Hypothalamus (tissue), 51 donors: ENCODE data around the gene COX7A1.
"Not testable (repeated sequence)": the region's sequence is repeated elsewhere in the genome, so short reads cannot be mapped to it uniquely, and the experiment has no call there.

ENCODE experiments used
- DNase-seq, 51 donors: peaks; one replicate each; lab custom pipeline; 2025; lab: John Stamatoyannopoulos, UW

The COX7A1 gene

GRCh38 chr19:36152352-36153091 lies at the start of gene COX7A1:
TSS of gene COX7A1 (minus strand) at chr19:36152447. CDS start at chr19:36152407, 40 bp downstream.
- DNase-seq = peak in 11 of 51 donors; percentile 2 to 45 (median 22)

- no peak for DNase-seq
Observed at GRCh38 chr19:36201684-36202083, 49.4 kb upstream of the COX7A1 start.

- peak in 11 of 51 donors; percentile 3 to 88 (median 19) for DNase-seq
Observed at GRCh38 chr19:36198119-36198518, 45.9 kb upstream of the COX7A1 start.

- DNase-seq = no peak
Observed at GRCh38 chr19:36196249-36196648, 44.0 kb upstream of the COX7A1 start.

- not testable (repeated sequence) for DNase-seq
Observed at GRCh38 chr19:36186722-36187121, 34.5 kb upstream of the COX7A1 start.

- no peak for DNase-seq
Observed at GRCh38 chr19:36183245-36183628, 31.0 kb upstream of the COX7A1 start.

- DNase-seq = no peak
Observed at GRCh38 chr19:36182612-36183244, 30.5 kb upstream of the COX7A1 start.

- DNase-seq = not testable (repeated sequence)
Observed at GRCh38 chr19:36179077-36179476, 26.8 kb upstream of the COX7A1 start.

- not testable (repeated sequence) for DNase-seq
Observed at GRCh38 chr19:36173846-36174245, 21.6 kb upstream of the COX7A1 start.

GRCh38 chr19:36172852-36173251 lies 20.6 kb upstream of the COX7A1 start:
- DNase-seq = no peak

- no peak for DNase-seq
Observed at GRCh38 chr19:36169084-36169760, 17.0 kb upstream of the COX7A1 start.

- no peak for DNase-seq
Observed at GRCh38 chr19:36163813-36164212, 11.6 kb upstream of the COX7A1 start.

- DNase-seq = no peak
Observed at GRCh38 chr19:36160821-36161596, 8.8 kb upstream of the COX7A1 start.

GRCh38 chr19:36153126-36153525 lies 879 bp upstream of the COX7A1 start:
- no peak for DNase-seq

- no peak for DNase-seq
Observed at GRCh38 chr19:36152019-36152351, 262 bp downstream of the COX7A1 start.

GRCh38 chr19:36151144-36152018 lies 866 bp downstream of the COX7A1 start:
- peak in 2 of 51 donors; percentile 13 to 26 for DNase-seq

GRCh38 chr19:36150586-36150985 lies 1.7 kb downstream of the COX7A1 start:
- DNase-seq = no peak

- DNase-seq = no peak
Observed at GRCh38 chr19:36149673-36150406, 2.4 kb downstream of the COX7A1 start.

GRCh38 chr19:36144624-36145023 lies 7.6 kb downstream of the COX7A1 start:
- no peak for DNase-seq
